ENCODE data around the gene GTPBP3.

Gene GTPBP3

DNA sequence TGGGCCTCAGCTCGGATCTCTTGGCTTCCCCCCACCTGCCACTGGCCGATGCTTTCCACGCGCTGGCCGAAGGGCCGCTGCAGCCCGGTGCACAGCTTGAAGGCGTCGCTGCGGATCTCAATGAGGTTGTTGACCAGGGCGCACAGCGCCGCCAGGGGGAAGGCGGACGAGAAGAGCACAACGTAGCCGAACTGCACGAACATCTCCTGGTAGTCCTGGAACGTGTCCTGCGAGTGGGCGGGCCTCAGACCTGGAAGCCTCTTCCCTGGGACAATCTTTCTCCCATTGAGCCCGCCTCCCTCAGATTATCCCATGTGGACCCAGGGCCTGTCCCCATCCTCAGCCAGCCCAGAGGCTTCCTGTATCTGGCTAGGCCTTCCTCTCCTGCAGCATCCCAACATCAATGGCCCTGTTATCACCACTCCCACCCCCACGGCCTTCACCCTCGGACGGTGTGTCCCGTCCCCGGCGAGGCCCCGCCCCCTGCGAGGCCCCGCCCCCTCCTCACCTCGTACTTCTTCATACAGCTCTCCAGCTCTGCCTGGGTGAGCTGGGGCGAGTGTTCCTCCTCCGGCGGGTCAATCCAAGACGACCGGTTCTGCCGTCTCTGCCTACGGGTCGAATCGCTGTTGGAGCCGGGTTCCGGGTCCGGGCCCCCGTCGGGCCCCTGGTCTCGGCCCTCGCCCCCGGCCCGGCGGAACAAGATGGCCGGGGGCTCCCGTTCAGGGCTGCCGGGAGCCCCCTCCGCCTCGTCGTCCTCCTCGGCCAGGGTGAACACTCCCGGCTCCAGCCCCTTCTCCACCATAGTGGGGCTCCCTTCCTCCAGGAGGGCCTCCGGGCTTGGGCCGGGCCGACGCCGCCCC, 9.5 kb upstream of the GTPBP3 start:
- peak in 1 of 2 donors; percentile 42 for DNase-seq (ENCODE audit: low read depth in 2 of 2)

DNA sequence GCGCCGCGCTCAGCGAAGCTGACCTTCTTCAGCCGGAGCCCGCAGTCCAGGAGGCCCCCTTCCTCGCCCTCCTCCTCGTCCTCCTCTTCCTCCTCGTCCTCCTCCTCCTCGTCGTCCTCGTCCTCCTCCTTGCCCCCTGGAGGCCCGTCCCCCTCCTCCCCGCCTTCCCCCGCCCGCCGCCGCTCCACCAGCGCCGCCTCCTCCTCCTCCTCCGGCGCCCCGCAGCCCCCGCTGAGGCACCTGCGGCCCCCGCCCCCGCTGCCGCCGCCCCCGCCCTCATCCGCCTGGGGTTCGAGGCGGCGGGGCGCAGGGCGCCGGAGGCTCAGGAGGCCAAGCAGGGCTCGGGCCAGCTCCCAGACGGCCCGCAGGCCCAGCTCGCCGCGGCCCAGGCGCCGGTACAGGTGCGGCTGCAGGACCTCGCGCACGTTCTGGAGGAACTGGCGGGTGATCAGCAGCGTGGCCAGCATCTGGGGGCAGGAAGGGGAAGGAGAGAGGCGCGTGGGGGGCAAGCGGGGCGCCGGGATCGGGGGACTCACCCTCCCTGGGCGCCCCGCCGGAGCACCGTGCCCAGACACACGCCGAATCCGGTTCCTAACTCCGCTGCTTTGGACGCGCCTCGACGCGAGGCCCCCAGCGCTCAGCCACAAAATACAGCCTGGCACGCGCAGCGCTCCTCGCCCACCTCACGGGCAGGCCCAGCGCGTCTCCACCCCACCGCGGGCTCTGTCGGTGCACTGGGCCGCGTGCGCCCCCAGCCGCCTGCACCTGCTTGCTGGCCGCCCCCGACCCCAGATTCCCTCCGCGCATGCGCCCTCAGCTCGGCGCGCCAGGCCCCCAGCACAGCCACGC, 8.6 kb upstream of the GTPBP3 start:
- DNase-seq (ENCODE audit: low read depth in 2 of 2): no peak

DNA sequence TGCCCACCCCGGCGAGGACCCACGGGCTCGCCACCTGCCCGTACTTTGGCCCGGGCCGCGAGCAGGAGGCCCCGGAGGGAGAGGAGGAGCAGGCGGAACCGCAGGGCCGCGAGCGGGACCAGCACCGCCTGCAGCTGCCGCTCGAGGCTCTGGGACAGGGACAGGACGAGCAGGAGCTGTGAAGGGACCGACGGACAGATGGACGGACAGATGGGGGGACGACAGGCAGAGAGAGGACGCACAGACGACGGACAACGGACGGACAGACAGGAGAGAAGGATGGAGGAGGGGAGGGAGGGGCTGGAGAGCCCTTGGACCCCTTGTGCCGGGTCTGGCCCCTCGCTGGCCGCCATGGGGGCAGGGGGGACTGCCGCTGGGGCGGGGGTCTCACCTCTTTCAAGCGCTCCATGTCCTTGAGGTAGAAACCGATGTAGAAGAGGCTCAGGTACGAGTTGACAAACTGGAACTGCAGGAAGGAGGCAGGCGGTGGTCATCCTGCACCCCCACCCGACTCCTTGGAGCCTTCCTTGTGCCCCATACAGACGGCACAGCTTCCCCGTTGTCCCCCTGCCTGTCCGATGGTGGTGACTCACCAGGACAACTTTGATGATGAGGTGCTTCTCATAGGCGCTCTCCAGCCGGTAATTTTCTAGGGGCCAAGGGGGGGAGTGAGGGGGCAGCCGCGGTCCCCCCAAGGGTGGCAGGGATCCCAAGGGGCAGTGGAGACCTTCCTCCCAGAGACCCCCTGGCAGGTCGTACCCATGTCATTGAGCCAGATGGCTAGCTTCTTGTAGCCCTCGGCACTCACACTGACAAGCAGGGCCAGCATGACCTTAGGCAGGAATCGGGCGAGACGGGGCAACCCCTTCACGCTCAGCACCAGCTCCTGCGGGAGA, 7.7 kb upstream of the GTPBP3 start:
- DNase-seq (ENCODE audit: low read depth in 2 of 2): no peak

DNA sequence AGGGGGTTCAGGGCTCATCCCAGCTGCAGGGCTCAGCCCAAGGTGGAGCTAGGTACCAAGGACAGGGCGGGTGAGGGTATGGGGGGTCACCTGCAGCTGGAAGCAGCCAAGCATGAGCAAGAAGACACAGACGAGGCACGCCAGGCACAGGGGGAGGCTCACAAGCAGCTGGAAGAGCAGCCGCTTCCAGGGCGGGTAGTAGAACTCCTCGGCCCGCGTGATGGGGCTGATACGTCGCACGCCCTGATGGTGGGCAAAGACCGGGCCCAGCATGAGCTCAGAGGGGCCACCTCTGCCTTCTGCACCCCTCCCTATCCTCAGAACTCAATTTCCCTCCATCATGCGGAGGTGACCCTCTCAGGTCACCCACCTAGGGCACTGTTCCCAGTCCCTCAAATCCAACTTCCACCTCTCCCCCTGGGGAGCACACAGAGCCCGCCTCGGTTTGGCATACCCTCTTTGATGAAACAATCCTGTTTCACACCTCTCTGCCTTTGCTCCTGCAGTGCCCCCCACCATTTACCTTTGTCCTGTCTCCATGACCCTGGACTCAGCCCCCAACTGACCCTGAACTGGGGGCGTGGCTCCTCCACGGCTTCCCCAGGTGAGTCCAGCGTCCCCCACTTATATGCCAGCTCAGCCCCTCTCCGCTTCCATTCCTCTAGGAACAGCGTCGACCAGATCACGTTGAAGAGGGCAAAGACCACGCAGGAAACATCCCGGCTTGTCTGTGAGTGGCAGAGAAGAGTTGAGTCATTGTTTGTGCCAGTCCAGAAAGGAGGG, 6.9 kb upstream of the GTPBP3 start:
- no peak for DNase-seq (ENCODE audit: low read depth in 2 of 2)

DNA sequence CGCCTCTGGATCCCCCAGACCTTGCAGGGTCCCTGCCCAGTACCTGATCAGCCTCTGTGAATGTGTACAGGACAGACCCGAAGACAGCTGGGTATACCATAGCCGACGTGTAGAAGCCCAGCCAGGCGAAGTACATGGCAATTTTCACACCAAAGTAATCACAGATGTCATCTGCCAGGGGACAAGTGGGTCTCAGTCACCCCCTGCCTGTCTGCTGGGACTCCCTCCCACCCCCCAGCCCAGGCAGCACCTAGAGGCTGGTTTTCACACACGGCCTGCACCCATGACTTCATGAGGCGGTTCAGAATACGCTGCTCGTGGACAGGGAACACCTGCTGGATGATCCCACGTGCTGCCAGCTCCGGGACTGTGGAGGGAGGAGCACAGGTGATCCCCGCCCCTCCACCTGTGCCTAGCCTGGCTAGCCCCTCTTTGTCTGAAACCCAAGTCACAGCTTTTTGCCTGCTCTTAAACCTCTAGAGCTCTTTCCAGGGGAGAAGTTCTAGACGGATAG, 6.3 kb upstream of the GTPBP3 start:
- DNase-seq (ENCODE audit: low read depth in 2 of 2): no peak

DNA sequence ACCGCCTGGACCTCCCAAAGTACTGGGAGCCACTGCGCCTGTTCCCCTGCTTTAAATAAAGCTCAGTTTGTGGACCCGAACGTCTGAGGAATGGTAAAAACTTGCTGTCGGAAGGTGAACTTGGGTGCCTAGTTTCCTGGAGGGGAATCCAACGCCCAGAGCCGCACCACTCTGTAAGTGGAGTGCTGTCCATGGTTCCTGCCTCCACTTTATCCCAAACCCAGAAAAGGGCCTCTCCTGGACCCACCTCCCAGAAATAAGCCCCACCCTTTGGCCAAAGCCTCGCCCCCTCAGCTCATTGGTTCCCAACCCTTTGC, 5.0 kb upstream of the GTPBP3 start:
- no peak for DNase-seq (ENCODE audit: low read depth in 2 of 2)

DNA sequence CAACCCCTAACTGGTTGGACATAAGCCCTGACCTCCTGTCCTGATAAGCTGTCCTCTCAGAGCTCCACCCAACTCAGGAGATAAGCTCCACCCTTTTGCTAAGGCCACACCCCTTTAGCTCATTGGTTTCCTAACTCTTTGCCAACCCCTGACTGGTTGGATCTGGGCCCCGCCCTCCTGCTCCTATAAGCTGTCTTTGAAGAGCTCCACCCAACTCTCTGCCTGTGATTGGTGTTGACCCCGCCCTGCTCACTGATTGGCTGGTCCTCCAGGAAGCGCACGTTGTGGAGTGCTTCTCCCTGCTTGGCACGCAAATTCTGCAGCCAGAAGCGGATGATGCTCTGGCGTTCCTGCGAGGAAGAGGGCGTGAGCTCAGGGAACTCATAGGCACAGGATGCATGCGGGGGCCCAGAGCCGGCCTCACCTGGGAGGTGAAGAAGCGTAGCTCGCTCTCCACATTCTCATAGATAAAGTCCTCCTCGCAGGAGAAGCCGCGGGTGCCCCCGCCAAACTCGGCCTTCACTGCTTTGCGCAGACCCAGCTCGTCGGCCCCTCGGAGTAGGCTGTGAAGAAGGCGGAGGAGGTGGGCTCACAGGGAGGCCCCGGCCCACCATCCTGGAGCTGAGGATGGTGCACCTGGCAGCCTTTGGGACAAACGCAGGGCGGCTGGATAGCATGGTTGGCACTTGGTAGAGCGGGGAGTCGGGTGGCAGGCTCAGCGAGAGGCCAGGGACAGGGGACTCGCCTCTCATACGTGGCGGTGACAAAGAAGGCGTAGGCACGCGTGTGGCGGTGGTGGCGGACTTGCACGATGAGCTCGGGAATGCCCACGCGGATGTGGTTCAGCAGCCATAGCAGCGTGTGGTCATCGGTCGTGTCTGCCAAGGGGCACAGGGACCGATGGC, 4.4 kb upstream of the GTPBP3 start:
- DNase-seq (ENCODE audit: low read depth in 2 of 2): no peak

DNA sequence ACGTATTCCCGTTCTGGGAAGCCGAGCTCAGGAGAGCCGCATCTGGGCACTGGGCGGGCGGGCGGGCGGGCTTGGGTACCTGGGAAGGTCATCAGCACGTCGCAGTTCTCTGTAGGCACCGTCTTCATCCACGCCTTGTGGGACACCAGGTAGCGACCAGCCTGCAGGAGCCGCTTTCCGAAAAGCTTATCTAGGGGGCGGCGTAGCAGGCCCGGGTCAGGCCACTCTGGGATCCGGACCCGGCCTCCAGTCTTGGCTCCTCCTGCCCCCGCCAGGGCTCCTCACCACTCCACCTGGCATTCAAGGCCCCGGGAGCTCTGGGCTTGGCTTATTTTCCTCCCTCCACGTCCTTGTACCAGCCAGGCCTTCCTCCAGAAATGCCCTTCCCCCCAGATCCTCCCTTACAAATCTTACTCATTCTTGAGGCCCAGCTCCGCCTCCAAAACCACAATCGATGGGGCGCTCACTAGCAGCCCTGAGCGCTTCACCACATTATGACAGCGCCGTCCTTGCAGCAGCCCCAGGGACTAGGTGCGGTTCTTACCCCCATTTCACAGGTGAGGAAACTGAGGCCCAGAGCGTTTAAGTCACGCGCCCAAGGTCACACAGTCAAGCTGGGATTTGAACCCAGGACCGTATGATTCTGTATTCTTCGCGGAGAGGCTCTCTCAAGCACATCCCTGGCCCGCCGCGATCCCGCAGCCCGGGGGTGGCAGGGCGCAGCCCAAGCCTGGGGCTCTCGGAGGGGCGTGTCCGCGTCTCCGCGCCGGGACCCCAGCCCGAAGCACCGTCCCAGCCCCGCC, 3.5 kb upstream of the GTPBP3 start:
- DNase-seq (ENCODE audit: low read depth in 2 of 2): peak in 1 of 2 donors; percentile 48

DNA sequence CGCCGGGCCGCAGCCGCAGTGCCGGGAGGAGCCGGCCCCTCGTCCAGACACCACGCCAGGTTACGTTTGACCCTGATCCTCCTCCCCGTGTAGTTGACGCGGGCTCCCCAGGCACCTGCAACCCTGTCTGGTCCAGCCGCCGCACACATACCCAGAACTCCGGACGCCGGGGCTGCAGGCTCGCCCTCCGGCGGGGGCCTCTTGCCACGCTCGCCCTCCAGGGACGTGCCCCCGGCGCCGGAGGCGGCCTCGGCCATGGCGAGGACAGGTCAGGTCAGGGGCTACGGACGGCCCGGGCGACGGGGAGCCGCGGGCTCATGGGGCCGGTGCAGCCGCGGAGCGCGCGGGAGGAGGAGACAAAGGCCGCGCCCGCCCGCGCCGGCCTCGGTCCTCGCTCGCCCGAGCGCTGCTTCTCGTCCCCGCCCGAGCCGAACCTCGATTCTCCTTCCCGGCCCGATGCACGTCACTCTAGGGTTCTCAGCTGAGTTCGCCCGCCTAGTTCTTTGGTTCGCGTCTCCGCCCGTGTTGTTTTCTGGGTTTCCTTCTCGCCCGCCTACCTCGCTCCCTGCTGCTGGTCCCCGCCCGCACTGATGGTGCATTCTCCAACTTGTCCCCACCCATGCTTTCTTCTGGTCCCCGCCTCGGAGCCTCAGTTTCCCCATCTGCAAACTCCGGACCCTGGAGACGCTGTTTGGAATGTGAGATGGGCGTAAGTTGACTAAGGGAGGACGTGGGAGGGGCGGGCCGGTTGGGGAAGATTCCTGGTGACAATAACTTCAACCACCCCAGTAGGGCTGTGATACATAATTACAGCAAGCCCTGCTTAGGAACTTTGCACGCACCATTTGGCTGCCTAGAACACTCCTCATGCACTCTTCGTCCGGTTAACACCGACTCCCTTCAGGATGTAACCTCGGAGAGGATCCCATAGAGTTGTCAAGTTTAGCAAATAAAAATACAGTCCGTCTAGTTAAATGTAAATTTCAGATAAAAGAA, 2.6 kb upstream of the GTPBP3 start, which contains the start of gene ANO8:
ANO8 (minus strand) TSS at position 442 of the 996 bp plus-strand sequence; CDS start at position 257, 185 bp downstream.
- peak; percentile 88 to 98 for DNase-seq (ENCODE audit: low read depth in 2 of 2)

DNA sequence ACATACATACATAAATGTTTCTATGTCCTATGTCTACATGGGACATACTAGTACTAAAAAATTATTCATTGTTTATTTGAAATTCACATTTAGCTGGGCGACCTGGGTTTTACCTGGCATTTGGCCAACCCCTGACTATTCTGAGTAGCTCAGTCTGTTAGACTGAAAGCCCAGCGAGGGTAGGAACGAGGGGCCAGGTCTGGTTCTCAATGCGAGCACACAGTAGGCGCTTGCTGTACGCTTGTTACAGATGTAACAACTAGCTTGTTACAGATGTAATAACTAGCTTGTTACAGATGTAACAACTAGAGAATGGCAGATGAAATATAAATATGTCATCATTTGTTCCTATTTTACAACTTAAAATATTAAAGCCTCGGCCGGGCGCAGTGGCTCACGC, 1.8 kb upstream of the GTPBP3 start:
- no peak for DNase-seq (ENCODE audit: low read depth in 2 of 2)

DNA sequence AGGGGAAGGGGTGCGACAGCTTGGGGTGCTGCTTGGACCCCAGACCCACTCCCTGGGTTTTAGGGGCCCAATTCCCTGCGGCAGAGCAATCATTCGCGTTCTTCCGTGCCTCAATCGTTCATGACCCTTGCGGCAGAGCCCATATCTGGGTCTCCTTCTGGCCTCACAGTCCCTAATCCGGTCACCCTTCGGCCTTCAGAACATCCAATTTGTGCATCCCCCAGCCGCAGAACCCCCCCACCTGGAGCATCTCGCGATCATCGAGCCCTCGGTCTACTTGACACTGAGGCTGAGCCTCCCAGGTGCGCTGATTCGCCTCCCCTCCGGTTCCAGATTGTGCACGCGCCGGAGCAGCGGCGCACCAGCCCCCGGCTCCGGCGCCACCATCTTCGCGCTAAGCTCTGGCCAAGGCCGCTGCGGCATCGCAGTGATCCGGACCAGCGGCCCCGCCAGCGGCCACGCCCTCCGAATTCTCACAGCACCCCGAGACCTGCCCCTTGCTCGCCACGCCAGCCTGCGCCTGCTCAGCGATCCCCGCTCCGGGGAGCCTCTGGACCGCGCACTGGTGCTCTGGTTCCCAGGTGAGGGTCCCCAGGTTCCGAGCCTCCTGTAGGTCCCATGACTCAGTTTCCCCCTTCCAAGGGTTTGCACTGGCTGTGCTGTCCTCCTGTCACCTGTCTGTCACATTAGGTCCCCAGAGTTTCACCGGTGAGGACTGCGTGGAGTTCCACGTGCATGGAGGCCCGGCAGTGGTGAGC, 501 bp downstream of the GTPBP3 start:
- DNase-seq (ENCODE audit: low read depth in 2 of 2): no peak

DNA sequence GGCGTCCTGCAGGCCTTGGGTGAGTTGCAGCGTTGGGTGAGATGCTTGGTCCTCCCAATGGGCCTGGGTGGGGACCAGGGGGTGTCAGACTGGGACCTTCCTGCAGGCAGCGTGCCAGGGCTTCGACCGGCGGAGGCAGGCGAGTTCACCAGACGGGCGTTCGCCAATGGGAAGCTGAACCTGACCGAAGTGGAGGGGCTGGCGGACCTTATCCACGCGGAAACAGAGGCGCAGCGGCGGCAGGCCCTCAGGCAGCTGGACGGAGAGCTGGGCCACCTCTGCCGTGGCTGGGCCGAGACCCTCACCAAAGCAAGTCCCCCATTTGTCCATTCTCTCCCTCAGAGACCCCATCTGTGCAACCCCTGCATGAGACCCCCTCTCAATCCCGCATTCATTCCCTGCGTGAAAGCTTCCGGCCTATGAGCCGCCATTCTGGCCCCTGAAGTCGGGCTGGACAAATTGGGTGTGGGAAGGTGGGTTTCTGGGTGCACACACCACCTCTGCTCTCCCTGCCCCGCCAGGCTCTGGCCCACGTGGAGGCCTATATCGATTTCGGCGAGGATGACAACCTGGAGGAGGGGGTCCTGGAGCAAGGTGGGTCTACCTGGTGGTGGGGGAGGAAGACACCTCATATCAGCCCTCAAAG, 1.2 kb downstream of the GTPBP3 start:
- no peak for DNase-seq (ENCODE audit: low read depth in 2 of 2)

DNA sequence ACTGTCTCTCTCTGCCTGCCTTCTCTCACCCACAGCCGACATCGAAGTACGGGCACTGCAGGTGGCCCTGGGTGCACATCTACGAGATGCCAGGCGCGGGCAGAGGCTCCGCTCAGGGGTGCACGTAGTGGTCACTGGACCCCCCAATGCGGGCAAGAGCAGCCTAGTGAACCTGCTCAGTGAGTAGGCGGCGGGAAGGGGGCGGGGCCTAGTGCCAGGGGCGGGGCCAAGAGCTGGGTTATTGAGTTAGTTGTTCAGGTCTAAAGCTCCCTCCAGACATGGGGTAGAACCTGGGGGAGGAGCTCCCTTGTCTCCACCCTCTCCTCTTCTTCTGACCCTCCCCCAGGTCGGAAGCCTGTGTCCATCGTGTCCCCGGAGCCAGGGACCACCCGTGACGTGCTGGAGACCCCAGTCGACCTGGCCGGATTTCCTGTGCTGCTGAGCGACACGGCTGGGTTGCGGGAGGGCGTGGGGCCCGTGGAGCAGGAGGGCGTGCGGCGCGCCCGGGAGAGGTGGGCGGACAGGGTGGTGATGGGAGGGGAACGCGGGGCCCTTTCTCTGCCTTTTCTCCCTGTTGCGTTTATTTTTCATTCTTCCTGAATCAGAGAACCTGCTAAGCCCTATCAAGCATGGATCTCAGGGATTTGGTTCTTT, 1.9 kb downstream of the GTPBP3 start:
- DNase-seq (ENCODE audit: low read depth in 2 of 2): no peak

DNA sequence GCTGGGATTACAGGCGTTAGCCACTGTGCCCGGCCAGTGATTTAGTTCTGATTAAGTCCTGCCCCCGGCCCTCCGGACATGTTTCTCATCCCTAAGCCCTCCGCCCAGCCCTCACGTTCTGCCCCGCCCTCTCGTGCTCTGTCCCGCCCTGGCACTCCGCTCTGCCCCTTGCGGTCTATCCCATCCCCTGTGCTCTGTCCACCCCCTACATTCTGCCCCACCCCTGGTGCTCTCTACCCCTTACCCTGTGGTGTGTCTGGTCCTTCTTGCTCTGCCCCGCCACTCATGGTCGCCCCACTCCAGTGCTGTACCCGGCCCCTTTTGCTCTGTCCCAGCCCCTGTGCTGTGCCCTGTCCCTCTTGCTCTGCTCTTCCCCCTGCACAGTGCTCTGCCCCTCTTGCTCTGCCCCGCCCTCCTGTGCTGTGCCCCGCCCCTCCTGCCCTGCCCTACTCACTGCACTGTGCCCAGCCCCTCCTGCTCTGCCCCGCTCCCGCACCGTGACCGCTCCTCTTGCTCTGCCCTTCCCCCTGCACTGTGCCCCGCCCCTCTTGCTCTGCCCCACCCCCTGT, 3.0 kb downstream of the GTPBP3 start:
- DNase-seq (ENCODE audit: low read depth in 2 of 2): no peak

DNA sequence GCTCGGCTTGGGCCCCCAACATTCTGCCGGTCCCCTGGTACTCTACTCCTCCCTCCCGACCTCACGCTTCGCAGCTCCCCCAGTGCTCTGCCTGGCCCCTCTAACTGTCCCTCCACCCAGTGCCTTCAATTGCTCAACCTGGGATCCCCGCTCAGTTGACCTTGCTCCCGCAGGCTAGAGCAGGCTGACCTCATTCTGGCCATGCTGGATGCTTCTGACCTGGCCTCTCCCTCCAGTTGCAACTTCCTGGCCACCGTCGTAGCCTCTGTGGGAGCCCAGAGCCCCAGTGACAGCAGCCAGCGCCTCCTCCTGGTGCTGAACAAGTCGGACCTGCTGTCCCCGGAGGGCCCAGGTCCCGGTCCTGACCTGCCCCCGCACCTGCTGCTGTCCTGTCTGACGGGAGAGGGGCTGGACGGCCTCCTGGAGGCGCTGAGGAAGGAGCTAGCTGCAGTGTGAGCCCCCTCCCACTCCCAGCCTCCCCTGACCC, 3.6 kb downstream of the GTPBP3 start:
- no peak for DNase-seq (ENCODE audit: low read depth in 2 of 2)
